Measurements from ENCODE around the gene ZNF3.

ZNF3 gene

GRCh38 chr7:100027197-100027596, 54.3 kb downstream of the ZNF3 start:
- no peak for DNase-seq (ENCODE audit: low read depth)
- no peak overlapping the region for H3K4me3 ChIP-seq (ENCODE audit: control insufficient read depth, low read depth, low read length)
- TF ChIP-seq CTCF (IDR thresholded peaks at IDR 0.05; ENCODE audit: control insufficient read depth, insufficient read depth, low read depth, low read length, missing control alignments): no peak

GRCh38 chr7:100024020-100024619, 57.4 kb downstream of the ZNF3 start:
- no peak for DNase-seq (ENCODE audit: low read depth)
- H3K4me3 ChIP-seq (ENCODE audit: control insufficient read depth, low read depth, low read length): no peak overlapping the region
- no peak for TF ChIP-seq CTCF (IDR thresholded peaks at IDR 0.05; ENCODE audit: control insufficient read depth, insufficient read depth, low read depth, low read length, missing control alignments)

GRCh38 chr7:100023526-100023925, 58.0 kb downstream of the ZNF3 start:
- no peak for DNase-seq (ENCODE audit: low read depth)
- no peak overlapping the region for H3K4me3 ChIP-seq (ENCODE audit: control insufficient read depth, low read depth, low read length)
- no peak for TF ChIP-seq CTCF (IDR thresholded peaks at IDR 0.05; ENCODE audit: control insufficient read depth, insufficient read depth, low read depth, low read length, missing control alignments)

GRCh38 chr7:100022621-100023020, 58.9 kb downstream of the ZNF3 start:
- H3K4me3 ChIP-seq (ENCODE audit: control insufficient read depth, low read depth, low read length): no peak overlapping the region
- DNase-seq (ENCODE audit: low read depth): no peak
- TF ChIP-seq CTCF (IDR thresholded peaks at IDR 0.05; ENCODE audit: control insufficient read depth, insufficient read depth, low read depth, low read length, missing control alignments): no peak

- no peak for TF ChIP-seq CTCF (IDR thresholded peaks at IDR 0.05; ENCODE audit: control insufficient read depth, insufficient read depth, low read depth, low read length, missing control alignments)
Measured at GRCh38 chr7:100021297-100021696, 60.2 kb downstream of the ZNF3 start.

More at GRCh38 chr7:100021297-100021696, 60.2 kb downstream of the ZNF3 start:
- no peak for DNase-seq (ENCODE audit: low read depth)
- H3K4me3 ChIP-seq (ENCODE audit: control insufficient read depth, low read depth, low read length): no peak overlapping the region

Data from AG09309 (cell line).